GM12801 (cell line): ENCODE results near the gene RAP2B.

Experiments
- TF ChIP-seq, protein P1 (sequence below): IDR thresholded peaks from one replicate; pipeline ENCODE4 v1.5.1; 2011; ENCODE audit warnings: control low read depth; ENCODE audit not compliant: insufficient read length; ENCODE audit errors: extremely low read depth

The RAP2B gene

DNA sequence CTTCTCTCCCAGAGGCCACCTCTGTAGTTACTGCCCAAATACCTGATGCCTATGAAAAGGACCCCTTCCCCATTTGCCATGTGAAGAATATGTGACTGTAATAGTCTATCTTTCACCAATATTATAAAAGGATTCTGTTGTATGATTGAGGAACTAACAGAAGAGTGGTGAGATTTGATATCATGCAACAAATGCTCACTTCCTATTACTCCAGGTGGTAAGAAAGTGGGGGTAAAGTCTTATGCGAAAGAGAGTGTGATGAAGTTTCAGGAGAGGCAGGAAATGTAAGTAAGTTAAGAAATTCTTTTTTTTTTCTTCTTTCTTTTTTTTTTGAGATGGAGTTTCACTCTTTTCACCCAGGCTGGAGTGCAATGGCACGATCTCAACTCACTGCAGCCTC, 24.4 kb upstream of the RAP2B start:
- TF ChIP-seq, protein P1, sequence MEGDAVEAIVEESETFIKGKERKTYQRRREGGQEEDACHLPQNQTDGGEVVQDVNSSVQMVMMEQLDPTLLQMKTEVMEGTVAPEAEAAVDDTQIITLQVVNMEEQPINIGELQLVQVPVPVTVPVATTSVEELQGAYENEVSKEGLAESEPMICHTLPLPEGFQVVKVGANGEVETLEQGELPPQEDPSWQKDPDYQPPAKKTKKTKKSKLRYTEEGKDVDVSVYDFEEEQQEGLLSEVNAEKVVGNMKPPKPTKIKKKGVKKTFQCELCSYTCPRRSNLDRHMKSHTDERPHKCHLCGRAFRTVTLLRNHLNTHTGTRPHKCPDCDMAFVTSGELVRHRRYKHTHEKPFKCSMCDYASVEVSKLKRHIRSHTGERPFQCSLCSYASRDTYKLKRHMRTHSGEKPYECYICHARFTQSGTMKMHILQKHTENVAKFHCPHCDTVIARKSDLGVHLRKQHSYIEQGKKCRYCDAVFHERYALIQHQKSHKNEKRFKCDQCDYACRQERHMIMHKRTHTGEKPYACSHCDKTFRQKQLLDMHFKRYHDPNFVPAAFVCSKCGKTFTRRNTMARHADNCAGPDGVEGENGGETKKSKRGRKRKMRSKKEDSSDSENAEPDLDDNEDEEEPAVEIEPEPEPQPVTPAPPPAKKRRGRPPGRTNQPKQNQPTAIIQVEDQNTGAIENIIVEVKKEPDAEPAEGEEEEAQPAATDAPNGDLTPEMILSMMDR: no peak

DNA sequence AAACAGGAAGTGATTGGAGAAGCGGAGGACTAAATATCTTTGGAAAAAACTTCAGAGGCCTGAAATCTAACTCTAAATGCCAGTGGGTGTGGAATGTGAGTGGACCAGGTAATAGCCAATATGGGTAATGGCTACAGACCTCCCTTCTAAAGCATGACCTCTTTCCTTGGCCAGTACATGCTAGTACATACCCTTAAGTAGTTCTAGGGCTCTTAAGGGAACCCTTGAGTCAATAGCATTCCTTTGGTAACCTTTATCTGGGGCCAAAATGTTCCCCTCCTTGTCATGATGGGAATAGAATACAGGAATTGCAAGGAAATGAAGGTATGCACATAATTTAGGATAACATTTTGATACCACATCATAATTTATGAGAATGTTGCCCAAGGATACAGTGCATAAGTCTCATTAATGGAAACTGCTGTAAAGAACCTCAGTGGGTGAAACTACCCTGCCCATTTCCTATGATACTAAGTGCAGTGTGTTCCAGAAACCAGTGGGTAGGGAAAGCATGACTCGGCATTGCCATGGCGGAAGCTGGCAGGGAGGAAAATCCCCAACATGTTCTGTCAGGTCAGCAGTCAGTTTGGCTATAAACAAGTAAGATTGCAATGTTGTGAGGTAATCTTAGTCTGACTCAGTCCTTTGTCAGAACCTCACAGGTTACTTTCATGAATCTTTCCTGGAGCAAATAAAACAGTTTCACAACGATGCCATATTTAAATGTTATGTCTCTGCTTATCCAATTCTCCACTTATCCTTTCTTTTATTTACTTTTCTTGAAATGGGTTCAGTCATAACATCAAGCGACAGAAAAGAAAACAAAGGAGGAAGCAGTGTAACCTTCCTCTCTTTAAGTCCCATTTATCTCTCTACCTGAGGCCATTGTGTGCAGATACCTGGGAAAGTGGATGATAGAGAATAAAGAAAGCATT, 23.5 kb upstream of the RAP2B start:
- TF ChIP-seq, protein P1: no peak

DNA sequence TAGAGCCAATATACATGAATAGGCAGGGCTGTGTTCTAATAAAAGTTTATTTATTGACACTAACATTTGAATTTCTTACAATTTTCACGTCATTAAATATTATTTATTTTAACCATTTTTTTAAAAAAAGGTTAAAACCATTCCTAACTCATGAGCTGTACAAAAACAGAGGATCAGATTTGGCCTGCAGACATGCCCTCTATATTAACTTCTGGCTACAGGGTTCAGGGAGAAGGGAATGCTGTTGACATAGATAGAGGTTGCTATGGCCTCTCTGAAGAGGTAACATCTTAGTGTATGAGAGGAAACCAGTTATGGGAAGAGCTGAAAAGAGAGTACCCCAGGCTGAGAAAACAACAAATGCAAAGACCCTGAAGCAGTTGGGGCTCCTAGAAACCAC, 19.1 kb upstream of the RAP2B start:
- TF ChIP-seq, protein P1: no peak

DNA sequence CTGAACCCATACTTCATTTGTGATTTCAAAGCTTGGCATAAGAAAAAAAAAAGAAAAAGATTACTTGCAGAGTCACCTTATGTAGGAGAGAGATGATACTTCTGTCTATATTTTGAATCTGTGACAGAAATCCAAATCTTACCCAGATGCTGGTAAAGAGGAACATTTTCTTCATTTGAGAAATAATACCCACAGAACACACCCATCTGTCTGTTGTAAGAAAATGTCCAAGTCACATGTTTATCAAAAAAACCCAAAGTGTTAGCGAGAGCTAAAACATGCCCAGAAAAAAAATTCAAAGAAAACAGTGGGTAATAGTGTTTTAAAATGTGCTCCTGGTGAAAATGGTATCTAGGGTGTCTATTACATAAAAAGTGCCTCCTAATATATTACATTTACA, 18.0 kb upstream of the RAP2B start:
- TF ChIP-seq, protein P1: no peak

DNA sequence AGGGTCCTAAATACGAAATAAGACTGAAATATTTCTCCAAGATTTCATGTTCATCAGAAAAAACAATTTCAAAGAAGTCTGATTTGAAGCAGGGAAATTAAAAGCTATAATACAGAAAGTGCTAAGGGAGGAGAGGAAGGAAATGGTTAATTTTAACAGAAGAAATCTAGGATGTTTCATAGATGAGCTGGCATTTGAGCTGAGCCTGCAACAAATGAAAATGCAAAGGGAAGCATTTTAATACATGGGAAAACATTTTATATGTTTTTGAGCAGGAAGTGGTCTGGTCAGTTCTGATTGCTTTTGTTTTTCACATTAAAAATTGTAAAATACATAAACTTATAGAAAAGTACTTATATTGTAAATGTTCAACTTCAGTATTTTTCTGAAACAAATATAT, 17.2 kb upstream of the RAP2B start:
- TF ChIP-seq, protein P1: no peak

DNA sequence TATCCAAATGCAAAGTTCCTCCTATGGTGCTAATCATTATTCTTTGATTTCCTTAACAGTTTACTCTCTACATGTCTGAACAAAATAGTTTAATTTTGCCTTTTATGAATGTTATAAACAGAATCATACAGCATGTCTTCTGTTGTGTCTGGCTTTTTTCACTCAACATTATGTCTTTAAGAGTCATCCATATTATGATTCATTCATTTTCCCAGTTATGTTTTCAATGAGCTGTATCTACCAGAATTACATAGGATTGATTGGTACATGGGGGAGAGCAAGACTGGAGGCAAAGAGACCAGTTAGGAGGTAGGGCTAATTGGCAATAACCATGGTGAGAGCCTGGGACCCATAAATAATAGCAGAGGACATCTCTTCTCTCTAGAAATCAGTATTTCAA, 16.6 kb upstream of the RAP2B start:
- TF ChIP-seq, protein P1: no peak

DNA sequence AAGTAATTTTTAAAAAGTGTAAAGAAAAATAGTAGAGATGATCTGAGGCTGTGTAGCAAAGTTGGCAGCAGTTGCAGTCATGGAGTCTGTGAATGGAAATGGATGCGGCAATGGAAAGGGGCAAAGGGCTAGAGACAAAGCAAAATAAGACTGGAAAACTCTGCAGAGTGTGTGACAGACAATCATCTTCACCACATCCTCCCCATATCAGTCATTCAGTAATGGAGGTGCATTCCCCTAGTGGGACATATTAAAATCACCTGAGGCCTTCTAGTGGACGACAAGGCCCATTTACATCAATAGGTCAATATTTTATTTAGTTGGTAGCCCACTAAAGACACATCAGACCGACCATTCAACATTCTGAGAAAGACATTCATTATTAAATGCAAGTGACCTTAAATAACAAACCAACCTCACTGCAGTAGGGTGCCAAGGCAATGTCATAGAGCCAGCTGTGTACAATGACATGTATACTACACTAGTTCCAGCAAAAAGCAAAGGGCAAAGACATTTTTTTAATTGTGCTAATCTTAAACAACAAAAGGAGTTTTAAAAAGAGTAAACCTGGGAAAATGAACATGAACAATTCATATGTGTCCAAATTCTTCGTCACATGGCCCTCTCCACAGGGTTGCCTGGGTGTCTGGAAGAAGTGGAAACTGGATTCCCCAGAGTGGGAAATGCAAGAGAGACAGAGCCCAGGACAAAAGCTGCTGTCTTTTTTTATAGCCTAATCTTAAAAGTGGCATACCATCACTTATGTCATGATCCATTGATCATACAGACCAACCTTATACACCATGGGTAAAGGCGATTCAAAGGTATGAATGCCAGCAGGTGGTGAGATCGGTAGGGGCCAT, 15.6 kb upstream of the RAP2B start:
- TF ChIP-seq, protein P1: no peak
